ENCODE data around the gene SDK2. TPM values are rescaled to one million over a fixed set of nuclear protein-coding genes. Genes with fewer than 3 reads are reported as not detected.
"Not testable (repeated sequence)": the region's sequence is repeated elsewhere in the genome, so short reads cannot be mapped to it uniquely, and the experiment has no call there.

SDK2 gene
- total RNA-seq, 1 donor from 2014 or later = 11.2 TPM

- Mint-ChIP-seq H3K36me3 (ENCODE audit: low read depth, unreplicated experiment) (peaks cover 2% of the 10 kb centered on the region), H3K4me3 (ENCODE audit: unreplicated experiment) (peak overlapping the region; percentile 92), H3K4me1 (ENCODE audit: low read depth, unreplicated experiment) (peaks cover 13% of the 10 kb centered on the region), H3K9me3 (ENCODE audit: unreplicated experiment) (no peaks in the 10 kb centered on the region), H3K27ac (ENCODE audit: unreplicated experiment) (peak overlapping the region; percentile 89), H3K27me3 (ENCODE audit: low read depth, unreplicated experiment) (peaks cover 4% of the 10 kb centered on the region)
- Histone ChIP-seq H3K4me1 (ENCODE audit: insufficient read depth, low read length) (peaks cover 40% of the 10 kb centered on the region), H3K27me3 (ENCODE audit: insufficient read depth, low read length) (no peaks in the 10 kb centered on the region), H3K79me2 (ENCODE audit: insufficient read depth, low read length) (peaks cover 55% of the 10 kb centered on the region), H3K36me3 (ENCODE audit: insufficient read depth, low read length) (no peaks in the 10 kb centered on the region), H3K9me3 (ENCODE audit: insufficient read depth, low read depth, low read length) (no peaks in the 10 kb centered on the region), H3K4me3 (ENCODE audit: insufficient read depth, low read depth, low read length) (peak overlapping the region; percentile 78), H3K27ac (ENCODE audit: low read depth, low read length) (peak overlapping the region; percentile 82), H4K20me1 (ENCODE audit: insufficient read depth, low read length) (peaks cover 15% of the 10 kb centered on the region), H3K4me2 (ENCODE audit: low read length) (peak overlapping the region; percentile 96), H3K9ac (ENCODE audit: low read length) (peak overlapping the region; percentile 94), H2AFZ (ENCODE audit: low read depth, low read length) (peak overlapping the region; percentile 51)
- TF ChIP-seq CTCF (IDR thresholded peaks at IDR 0.05; ENCODE audit: insufficient read depth, low read depth, low read length) = no peak
- no peak for TF ChIP-seq EZH2 (IDR thresholded peaks at IDR 0.05; ENCODE audit: insufficient read depth, low read length)
- DNase-seq (ENCODE audit: low read depth) (no peak), FAIRE-seq (no peak)
Observed at GRCh38 chr17:73309727-73310596, 334.3 kb downstream of the SDK2 start.

GRCh38 chr17:73308959-73309358, 335.3 kb downstream of the SDK2 start:
- not testable (repeated sequence) for H2AFZ ChIP-seq (ENCODE audit: low read depth, low read length); H3K9me3 ChIP-seq (ENCODE audit: insufficient read depth, low read depth, low read length); H3K27me3 Mint-ChIP-seq (ENCODE audit: low read depth, unreplicated experiment); H3K9me3 Mint-ChIP-seq (ENCODE audit: unreplicated experiment); FAIRE-seq; H3K36me3 ChIP-seq (ENCODE audit: insufficient read depth, low read length); DNase-seq (ENCODE audit: low read depth); H3K36me3 Mint-ChIP-seq (ENCODE audit: low read depth, unreplicated experiment); H3K9ac ChIP-seq (ENCODE audit: low read length); H3K4me3 Mint-ChIP-seq (ENCODE audit: unreplicated experiment); H3K4me3 ChIP-seq (ENCODE audit: insufficient read depth, low read depth, low read length); H3K27me3 ChIP-seq (ENCODE audit: insufficient read depth, low read length); H3K27ac ChIP-seq (ENCODE audit: low read depth, low read length); H3K27ac Mint-ChIP-seq (ENCODE audit: unreplicated experiment)
- Histone ChIP-seq H4K20me1 (ENCODE audit: insufficient read depth, low read length) (peaks cover 20% of the 10 kb centered on the region), H3K4me1 (ENCODE audit: insufficient read depth, low read length) (peaks cover 50% of the 10 kb centered on the region), H3K79me2 (ENCODE audit: insufficient read depth, low read length) (peaks cover 65% of the 10 kb centered on the region), H3K4me2 (ENCODE audit: low read length) (peak overlapping the region; percentile 81)
- H3K4me1 Mint-ChIP-seq (ENCODE audit: low read depth, unreplicated experiment) = peaks cover 19% of the 10 kb centered on the region

GRCh38 chr17:73308017-73308823, 336.0 kb downstream of the SDK2 start:
- peaks cover 57% of the 10 kb centered on the region for H3K4me1 ChIP-seq (ENCODE audit: insufficient read depth, low read length)
- peaks cover 26% of the 10 kb centered on the region for H4K20me1 ChIP-seq (ENCODE audit: insufficient read depth, low read length)
- H3K27me3 Mint-ChIP-seq (ENCODE audit: low read depth, unreplicated experiment) = peaks cover 2% of the 10 kb centered on the region
- H3K4me2 ChIP-seq (ENCODE audit: low read length) = peak overlapping the region; percentile 81
- no peak overlapping the region for H3K27ac Mint-ChIP-seq (ENCODE audit: unreplicated experiment)
- FAIRE-seq (no peak), DNase-seq (ENCODE audit: low read depth) (peak; percentile 80)
- peak overlapping the region; percentile 32 for H3K9ac ChIP-seq (ENCODE audit: low read length)
- no peak overlapping the region for H3K4me3 Mint-ChIP-seq (ENCODE audit: unreplicated experiment)
- no peak overlapping the region for H3K4me3 ChIP-seq (ENCODE audit: insufficient read depth, low read depth, low read length)
- no peaks in the 10 kb centered on the region for H3K36me3 ChIP-seq (ENCODE audit: insufficient read depth, low read length)
- no peaks in the 10 kb centered on the region for H3K9me3 Mint-ChIP-seq (ENCODE audit: unreplicated experiment)
- H3K9me3 ChIP-seq (ENCODE audit: insufficient read depth, low read depth, low read length) = no peaks in the 10 kb centered on the region
- peaks cover 24% of the 10 kb centered on the region for H3K4me1 Mint-ChIP-seq (ENCODE audit: low read depth, unreplicated experiment)
- H2AFZ ChIP-seq (ENCODE audit: low read depth, low read length) = no peak overlapping the region
- peak overlapping the region; percentile 31 for H3K27ac ChIP-seq (ENCODE audit: low read depth, low read length)
- no peaks in the 10 kb centered on the region for H3K27me3 ChIP-seq (ENCODE audit: insufficient read depth, low read length)
- H3K36me3 Mint-ChIP-seq (ENCODE audit: low read depth, unreplicated experiment) = no peaks in the 10 kb centered on the region
- H3K79me2 ChIP-seq (ENCODE audit: insufficient read depth, low read length) = peaks cover 72% of the 10 kb centered on the region
- no peak for TF ChIP-seq CTCF (IDR thresholded peaks at IDR 0.05; ENCODE audit: insufficient read depth, low read depth, low read length)
- TF ChIP-seq EZH2 (IDR thresholded peaks at IDR 0.05; ENCODE audit: insufficient read depth, low read length) = no peak
